CD4-positive, alpha-beta T cell treated with Interleukin-21 for 1 hour (primary cell): ENCODE results near the gene KLHL17.
A peak's percentile ranks its signal among the peaks of the same experiment; 100 is the strongest.

Experiments used
- DNase-seq: peaks from one replicate; pipeline ENCODE4 v3.0.0-alpha.2; 2020

The KLHL17 gene

DNA sequence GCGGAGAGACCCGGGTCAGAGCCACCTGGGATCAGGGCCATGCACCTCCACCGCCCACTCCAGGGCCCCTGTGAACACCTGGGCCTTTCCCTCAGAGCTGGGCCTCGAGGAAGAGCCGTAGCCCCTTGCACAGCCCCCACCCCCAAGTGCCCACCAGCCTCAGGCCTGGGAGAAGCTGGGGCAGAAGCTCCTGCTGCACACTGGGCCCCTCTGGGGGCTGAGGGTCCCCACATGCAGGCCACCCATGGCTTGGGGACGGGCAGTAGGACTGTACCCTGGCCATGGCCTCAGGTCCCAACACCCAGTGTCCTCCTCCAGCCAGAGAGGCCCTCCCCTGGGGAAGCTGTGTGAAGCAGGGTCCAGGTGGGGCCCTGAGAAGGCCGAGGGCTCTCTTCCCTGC, 7.8 kb upstream of the KLHL17 start:
- no peak for DNase-seq

GRCh38 chr1:953524-954320, 6.7 kb upstream of the KLHL17 start:
- no peak for DNase-seq

DNA sequence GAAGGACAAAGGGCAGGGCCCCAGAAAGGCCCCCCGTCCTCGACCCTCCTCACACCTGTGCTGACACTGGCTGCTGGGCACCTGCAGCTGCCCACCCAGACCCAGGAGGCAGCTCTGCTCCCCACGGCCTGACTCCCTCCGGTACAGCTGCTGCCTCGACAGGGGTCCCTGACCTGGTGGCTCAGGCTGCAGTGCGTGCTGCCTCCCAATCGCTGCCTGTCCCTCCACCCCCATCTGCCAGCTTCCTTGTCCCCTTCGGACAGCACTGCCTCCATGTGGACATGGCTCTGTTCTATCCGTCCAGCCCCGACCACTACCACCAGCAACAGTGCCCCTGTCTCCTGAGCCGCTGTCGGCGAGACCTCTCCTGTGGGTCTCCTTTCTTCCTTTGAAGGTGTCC, 5.5 kb upstream of the KLHL17 start:
- no peak for DNase-seq

DNA sequence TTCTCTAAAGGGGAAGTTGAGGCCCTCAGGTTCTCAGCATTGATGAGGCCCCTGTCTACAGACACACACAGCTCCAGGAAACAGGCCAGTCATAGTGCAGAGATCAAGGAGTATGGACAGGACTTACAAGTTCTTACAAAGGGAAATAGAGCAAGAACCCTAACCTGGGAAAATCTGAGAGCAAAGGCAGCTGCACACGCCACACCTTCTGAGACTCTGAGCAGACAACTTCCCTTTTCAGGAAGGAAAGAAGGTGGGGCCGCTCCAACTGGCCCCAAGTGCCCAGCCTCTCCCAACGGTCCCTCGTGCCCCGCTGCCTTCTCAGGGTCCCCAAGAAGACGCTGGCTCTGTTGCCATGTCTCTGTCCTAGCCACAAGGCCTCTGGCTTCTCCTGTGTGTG, 4.9 kb upstream of the KLHL17 start:
- DNase-seq, result no peak

GRCh38 chr1:956636-957035, 3.7 kb upstream of the KLHL17 start:
- DNase-seq, result no peak

- peak; percentile 97 for DNase-seq
These were observed 1.3 kb upstream of the KLHL17 start, which contains the start of gene NOC2L for GRCh38 chr1:958823-959730. Gene NOC2L (minus strand): TSS chr1:959256. CDS start chr1:959240, 16 bp downstream.

- DNase-seq, result no peak
These were observed 537 bp upstream of the KLHL17 start for GRCh38 chr1:959731-960362.

DNA sequence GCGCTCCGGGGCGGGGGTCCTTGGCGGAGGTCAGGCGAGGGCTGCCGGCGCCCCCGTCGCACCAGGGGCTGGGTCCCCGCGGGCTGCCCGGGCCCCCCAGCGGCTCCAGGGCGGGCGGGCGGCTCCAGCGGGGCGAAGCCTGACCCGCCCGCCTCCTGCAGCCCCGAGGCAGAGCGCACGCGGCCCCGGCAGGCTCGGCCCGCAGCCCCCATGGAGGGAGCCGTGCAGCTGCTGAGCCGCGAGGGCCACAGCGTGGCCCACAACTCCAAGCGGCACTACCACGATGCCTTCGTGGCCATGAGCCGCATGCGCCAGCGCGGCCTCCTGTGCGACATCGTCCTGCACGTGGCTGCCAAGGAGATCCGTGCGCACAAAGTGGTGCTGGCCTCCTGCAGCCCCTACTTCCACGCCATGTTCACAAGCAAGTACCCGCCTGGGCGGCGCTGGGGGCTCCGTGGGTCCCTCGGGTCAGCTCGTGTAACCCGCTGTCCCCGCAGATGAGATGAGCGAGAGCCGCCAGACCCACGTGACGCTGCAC, 817 bp downstream of the KLHL17 start:
- DNase-seq, result no peak

- DNase-seq, result no peak
These were observed 2.3 kb downstream of the KLHL17 start for GRCh38 chr1:962381-963300.

GRCh38 chr1:963301-963651, 2.9 kb downstream of the KLHL17 start:
- DNase-seq, result no peak

GRCh38 chr1:963746-964525, 3.6 kb downstream of the KLHL17 start:
- DNase-seq, result no peak

DNA sequence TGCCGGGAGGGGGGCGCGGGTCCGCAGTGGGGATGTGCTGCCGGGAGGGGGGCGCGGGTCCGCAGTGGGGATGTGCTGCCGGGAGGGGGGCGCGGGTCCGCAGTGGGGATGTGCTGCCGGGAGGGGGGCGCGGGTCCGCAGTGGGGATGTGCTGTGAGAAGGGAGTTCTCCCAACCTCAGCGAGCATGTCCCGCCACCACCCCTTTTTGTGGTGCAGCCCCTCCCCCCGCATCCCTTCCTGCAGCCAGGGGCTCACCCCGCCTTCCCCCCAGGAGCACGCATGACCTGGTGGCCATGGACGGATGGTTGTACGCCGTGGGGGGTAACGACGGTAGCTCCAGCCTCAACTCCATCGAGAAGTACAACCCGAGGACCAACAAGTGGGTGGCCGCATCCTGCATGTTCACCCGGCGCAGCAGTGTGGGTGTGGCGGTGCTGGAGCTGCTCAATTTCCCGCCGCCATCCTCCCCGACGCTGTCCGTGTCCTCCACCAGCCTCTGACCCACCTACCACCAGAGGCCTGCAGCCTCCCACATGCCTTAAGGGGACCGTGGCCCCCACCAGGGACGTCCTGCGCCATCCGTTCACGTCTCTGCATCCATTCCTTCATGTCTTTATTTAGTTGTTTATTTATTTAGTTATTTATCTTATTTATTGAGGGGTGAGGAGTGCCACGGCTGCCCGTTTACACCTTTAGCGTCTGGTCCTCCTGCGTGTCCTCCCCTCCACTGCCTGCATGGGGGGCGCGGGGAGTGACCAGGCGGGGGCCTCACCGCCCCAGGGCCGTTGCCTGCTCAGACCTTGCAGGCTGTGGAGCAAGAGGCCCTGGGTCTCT, 4.5 kb downstream of the KLHL17 start:
- DNase-seq, result no peak

DNA sequence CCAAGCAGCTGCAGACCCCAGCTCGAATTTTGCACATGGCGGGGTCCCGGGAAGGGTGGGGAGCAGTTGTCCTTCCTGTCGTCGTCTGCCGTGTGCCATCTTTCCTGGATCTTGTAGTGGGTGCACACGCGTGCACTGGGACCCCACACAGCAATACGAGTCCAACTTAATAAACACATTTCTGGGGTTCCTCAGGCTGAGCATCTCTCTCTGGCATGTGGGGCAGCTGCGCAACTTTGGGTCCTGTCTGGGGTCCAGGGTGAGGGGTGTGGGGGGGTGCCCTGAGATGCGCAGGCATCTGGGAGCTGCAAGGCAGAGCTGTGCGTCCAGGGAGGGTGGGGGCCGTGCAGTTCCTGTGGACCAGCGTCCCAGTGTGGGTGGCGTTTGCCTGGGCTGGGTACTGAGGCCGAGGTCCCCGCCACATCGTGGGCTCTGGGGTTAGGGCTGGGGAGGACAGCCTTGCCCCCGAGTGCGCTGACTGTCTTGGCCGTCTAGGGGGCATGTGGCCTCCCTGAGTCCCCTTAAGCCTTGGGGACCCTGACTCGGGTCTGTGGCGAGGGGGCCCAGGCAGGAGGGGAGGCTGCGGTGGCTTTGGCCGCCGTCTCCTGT, 5.2 kb downstream of the KLHL17 start:
- no peak for DNase-seq

GRCh38 chr1:966135-966703, 5.8 kb downstream of the KLHL17 start, which contains the start of gene PLEKHN1:
Gene PLEKHN1 (plus strand): TSS chr1:966482. CDS start chr1:966532, 50 bp downstream.
- peak; percentile 21 for DNase-seq

DNA sequence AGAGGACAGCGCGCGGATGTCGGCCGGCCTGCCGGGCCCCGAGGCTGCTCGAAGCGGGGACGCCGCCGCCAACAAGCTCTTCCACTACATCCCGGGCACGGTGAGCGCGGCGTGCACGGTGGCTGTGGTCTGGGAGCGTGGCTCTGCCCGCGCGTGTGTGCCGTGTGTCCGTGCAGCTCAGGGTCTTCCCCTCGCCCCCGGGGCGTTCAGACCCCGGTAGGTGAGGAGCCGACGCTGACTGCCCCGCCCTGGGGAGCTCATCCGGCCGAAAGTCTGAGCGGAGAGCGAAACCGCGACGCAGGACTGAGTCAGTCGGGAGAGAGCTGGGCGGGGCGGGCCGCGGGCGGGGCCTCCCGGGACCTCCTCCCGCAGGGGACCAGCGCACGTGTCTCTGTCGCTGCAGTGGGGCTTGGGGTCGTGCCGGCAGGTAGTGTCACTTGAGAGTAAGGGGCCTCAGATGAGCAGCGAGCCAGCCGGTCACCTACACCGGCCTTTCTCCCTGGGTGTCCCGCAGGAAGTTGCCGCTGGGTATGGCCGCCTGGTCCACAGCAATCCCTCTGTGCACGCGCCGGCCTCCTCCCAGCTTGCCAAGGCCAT, 6.4 kb downstream of the KLHL17 start:
- DNase-seq, result peak; percentile 71

DNA sequence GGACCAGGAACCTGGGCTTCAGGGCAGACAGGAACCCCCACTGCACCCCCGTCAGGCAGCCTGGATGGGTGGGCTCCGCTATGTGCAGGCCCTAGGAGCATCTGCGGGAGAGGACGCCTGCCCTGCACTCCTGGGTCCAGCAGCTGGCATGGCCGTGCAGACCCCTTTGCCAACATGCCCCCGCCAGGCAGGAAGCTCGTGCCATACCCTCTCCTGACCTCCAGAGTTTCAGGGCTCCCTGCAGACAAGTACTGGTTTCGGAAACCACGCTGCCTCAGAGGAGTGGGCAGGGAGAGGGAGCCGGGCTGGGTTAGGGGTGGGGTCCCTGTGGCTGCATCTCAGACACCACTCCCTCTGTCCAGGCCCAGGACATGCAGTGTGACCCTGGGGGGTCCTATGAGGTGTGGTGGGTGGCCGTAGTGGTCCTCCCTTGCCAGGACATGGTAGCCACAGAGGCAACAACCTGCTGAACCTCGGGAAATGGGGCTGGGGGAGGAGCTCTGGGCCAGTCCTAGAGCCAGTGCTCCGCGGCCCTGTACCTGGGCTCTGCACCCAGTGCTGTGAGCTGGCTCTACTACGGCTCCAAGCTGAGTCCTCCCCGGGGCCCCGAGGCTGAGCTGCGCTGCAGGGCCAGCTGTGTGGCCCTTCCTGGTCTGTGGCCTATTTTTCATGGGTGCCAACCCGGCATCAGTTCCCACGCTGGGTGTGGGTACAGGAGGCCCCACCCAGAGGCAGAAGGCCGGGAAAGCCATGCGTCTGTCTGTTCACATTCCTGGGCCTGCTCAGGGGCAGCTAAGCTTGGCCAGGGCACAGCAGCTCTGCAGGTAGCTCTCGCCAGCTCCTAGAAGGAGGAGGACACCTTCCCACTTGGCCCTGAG, 7.3 kb downstream of the KLHL17 start:
- DNase-seq, result no peak

GRCh38 chr1:969260-969855, 9.0 kb downstream of the KLHL17 start:
- no peak for DNase-seq
